GM12878 (cell line): ENCODE measurements around the gene ZNF680. TPM values are rescaled to one million over a fixed set of nuclear protein-coding genes. Genes with fewer than 3 reads are reported as not detected.

ENCODE experiments used
- ATAC-seq: fragments of 200-7000 bp; cut with Tn5 transposase; 3 replicates; pipeline ENCODE4 v1.9.1; 2020; ENCODE audit warnings: mild to moderate bottlenecking, moderate library complexity
- BruUV-seq: library from RNA; stranded (reverse); fragments of 400-500 nt; replicated peaks from 2 replicates; lab custom pipeline; 2021; lab: Mats Ljungman, UMichigan
- CTCF ChIA-PET: fragments of 300-600 bp; sonication (Branson Sonifier 250); formaldehyde crosslinking; extraction: SDS; loops from one replicate; lab custom pipeline; 2021; ENCODE audit warnings: inconsistent platforms; lab: Yijun Ruan, JAX
- POLR2A ChIA-PET: fragments of 350-600 bp; formaldehyde crosslinking; extraction: SDS; loops from one replicate; lab custom pipeline; 2021; ENCODE audit warnings: inconsistent platforms; lab: Charles Lee
- RAD21 ChIA-PET: fragments of 300-600 bp; sonication (Branson Sonifier 250); formaldehyde crosslinking; loops from one replicate; lab custom pipeline; 2023; ENCODE audit warnings: antibody characterized with exemption; ENCODE audit not compliant: unreplicated experiment; lab: Charles Lee
- SMC1A ChIA-PET: fragments of 300-600 bp; sonication (Branson Sonifier 250); formaldehyde crosslinking; loops from one replicate; lab custom pipeline; 2023; ENCODE audit not compliant: unreplicated experiment, uncharacterized antibody; lab: Charles Lee
- DNase-seq: peaks from one replicate; pipeline ENCODE4 v3.0.0-alpha.2; 2011; ENCODE audit warnings: low read depth, low spot score
- FAIRE-seq: peaks from 3 replicates; lab custom pipeline; 2011; peaks lifted over from hg19 to GRCh38; lab: Jason Lieb, UNC
- H2AFZ ChIP-seq: 2 replicates; pipeline ENCODE4 v1.6.0; 2011; ENCODE audit warnings: low read depth, low read length, control low read depth; ENCODE audit not compliant: control insufficient read depth
- H3K27ac ChIP-seq: 2 replicates; pipeline ENCODE4 v1.5.1; 2011; ENCODE audit warnings: control low read depth; ENCODE audit not compliant: control insufficient read depth, insufficient read depth
- H3K27me3 ChIP-seq, 2 experiments: replicated peaks in 1 of 2; 2 replicates each; pipeline versions ENCODE4 v1.6.0 to v1.6.1; 2011; ENCODE audit warnings: low read length in 1 of 2; ENCODE audit not compliant: control insufficient read depth in 2 of 2, insufficient read depth in 2 of 2
- H3K36me3 ChIP-seq, 2 experiments: 2 replicates each; pipeline ENCODE4 v1.5.1; 2011; ENCODE audit warnings: low read length in 1 of 2; ENCODE audit not compliant: control insufficient read depth in 2 of 2, insufficient read depth in 2 of 2
- H3K4me1 ChIP-seq: 2 replicates; pipeline ENCODE4 v1.6.1; 2011; ENCODE audit warnings: mild to moderate bottlenecking, low read length, moderate library complexity, mixed read lengths; ENCODE audit not compliant: control insufficient read depth, insufficient read depth
- H3K4me2 ChIP-seq: 2 replicates; pipeline ENCODE4 v1.6.0; 2011; ENCODE audit warnings: control low read depth; ENCODE audit not compliant: control insufficient read depth, insufficient read depth
- H3K4me3 ChIP-seq: fragments of 200-600 bp; sonication (generic); 2 replicates; pipeline ENCODE4 v1.5.1; 2016
- H3K79me2 ChIP-seq: 2 replicates; pipeline ENCODE4 v1.6.0; 2011; ENCODE audit warnings: low read length; ENCODE audit not compliant: control insufficient read depth, insufficient read depth
- H3K9ac ChIP-seq: 2 replicates; pipeline ENCODE4 v1.8.0; 2011; ENCODE audit warnings: low read length, control low read depth, mixed read lengths; ENCODE audit not compliant: control insufficient read depth, insufficient read depth
- H3K9me3 ChIP-seq: replicated peaks from 3 replicates; pipeline ENCODE4 v1.5.1; 2011; ENCODE audit warnings: mild to moderate bottlenecking, low read length; ENCODE audit not compliant: control insufficient read depth, insufficient read depth
- H4K20me1 ChIP-seq: 2 replicates; pipeline ENCODE4 v1.6.0; 2011; ENCODE audit not compliant: control insufficient read depth, insufficient read depth
- ASH2L ChIP-seq: fragments of 300-600, 200-600 bp; sonication (generic); IDR thresholded peaks from 2 replicates; pipeline ENCODE4 v1.6.1; 2017; ENCODE audit warnings: low read depth, mild to moderate bottlenecking, borderline replicate concordance
- ATF7 ChIP-seq: fragments of 450-650 bp; IDR thresholded peaks from 2 replicates; pipeline ENCODE4 v1.6.1; 2016; ENCODE audit warnings: low read depth, mild to moderate bottlenecking
- BCL11A ChIP-seq: IDR thresholded peaks from 2 replicates; pipeline ENCODE4 v1.6.1; 2011; ENCODE audit warnings: low read depth, low read length
- EZH2 ChIP-seq: IDR thresholded peaks from 2 replicates; pipeline ENCODE4 v1.6.1; 2012; ENCODE audit warnings: low read depth, mild to moderate bottlenecking, control low read depth, inconsistent platforms, low read length, borderline replicate concordance; ENCODE audit not compliant: control insufficient read depth
- FOS ChIP-seq: IDR thresholded peaks from 3 replicates; pipeline ENCODE4 v1.6.1; 2011; ENCODE audit warnings: borderline replicate concordance; ENCODE audit not compliant: insufficient read length; ENCODE audit errors: extremely low read depth
- GATAD2B ChIP-seq: fragments of 450-650 bp; conservative IDR thresholded peaks from 2 replicates; pipeline ENCODE4 v1.6.1; 2017; ENCODE audit warnings: low read depth, mild to moderate bottlenecking, moderate library complexity
- IKZF2 ChIP-seq, 2 experiments: fragments of 450-650 bp; IDR thresholded peaks; 2 replicates each; pipeline ENCODE4 v1.6.1; 2017; ENCODE audit warnings: mild to moderate bottlenecking in 2 of 2, moderate library complexity in 2 of 2
- NFIC ChIP-seq: IDR thresholded peaks from 2 replicates; pipeline ENCODE4 v1.6.1; 2012; ENCODE audit warnings: low read depth, mild to moderate bottlenecking, inconsistent platforms, low read length, moderate library complexity
- NFYB ChIP-seq: IDR thresholded peaks from 2 replicates; pipeline ENCODE4 v1.6.1; 2011; ENCODE audit warnings: low read depth, mild to moderate bottlenecking, low read length, improper control_type of control experiment, moderate library complexity; ENCODE audit not compliant: insufficient read depth
- SREBF1 ChIP-seq: IDR thresholded peaks from 2 replicates; pipeline ENCODE4 v1.6.1; 2012; ENCODE audit warnings: mild to moderate bottlenecking, low read length
- YY1 ChIP-seq: IDR thresholded peaks from 2 replicates; pipeline ENCODE4 v1.6.1; 2011; ENCODE audit warnings: low read depth, mild to moderate bottlenecking, low read length
- in situ Hi-C: fragments of 300-500 bp; cut with MboI; formaldehyde crosslinking; loops from 9 replicates; pipeline ENCODE4 v1.14.3; 2018; ENCODE audit warnings: mixed read lengths
- intact Hi-C: fragments of 100-400 bp; cut with micrococcal nuclease; formaldehyde crosslinking; loops from one replicate; pipeline ENCODE4 v1.14.2; 2022; ENCODE audit not compliant: unreplicated experiment
- polyA plus RNA-seq, 11 experiments: library from polyadenylated mRNA; depleted of rRNA in 4 of 11; unstranded in 6 of 11; stranded (reverse) in 5 of 11; fragments of >200 nt; fragmentation: Nextera tagmentation in 4 of 11; fragmentation: Illumina TruSeq in 1 of 11; extraction: Ambion mirVana in 4 of 11; extraction: Trizol in 1 of 11; gene quantifications; 1 replicate in 1 of 11; 2 replicates in 10 of 11; pipeline versions ENCODE4 v1.2.1 to v1.2.3, GENCODE V29; 2011 to 2016; ENCODE audit warnings: inconsistent platforms in 2 of 11, missing spikeins in 2 of 11, low read depth in 1 of 11
- total RNA-seq, 4 experiments: library from RNA; depleted of rRNA in 3 of 4; stranded (reverse); fragments of >200 nt in 3 of 4; fragmentation: Illumina TruSeq in 1 of 4; extraction: Trizol in 1 of 4; gene quantifications; 2 replicates each; pipeline versions ENCODE4 v1.2.1 to v1.2.3, GENCODE V29; 2013 to 2021
- TF ChIP-seq, protein P1 (sequence below): IDR thresholded peaks from 2 replicates; pipeline ENCODE4 v1.6.1; 2012; ENCODE audit warnings: mild to moderate bottlenecking, low read depth, low read length
- TF ChIP-seq, protein P2 (sequence below): fragments of 450-650 bp; formaldehyde crosslinking; IDR thresholded peaks from 2 replicates; pipeline ENCODE4 v1.5.0; 2022; ENCODE audit warnings: mild to moderate bottlenecking, missing genetic modification characterization
- TF ChIP-seq, protein P3 (sequence below): fragments of 450-650 bp; IDR thresholded peaks from 2 replicates; pipeline ENCODE4 v1.6.1; 2017; ENCODE audit warnings: mild to moderate bottlenecking

Gene ZNF680
- total and polyA plus RNA-seq, 10 of the 15 experiments (the other 5 are each of a cell fraction or from before 2014, with no cell fraction given) = 5.0 to 13.6 (median 7.8) TPM

DNA sequence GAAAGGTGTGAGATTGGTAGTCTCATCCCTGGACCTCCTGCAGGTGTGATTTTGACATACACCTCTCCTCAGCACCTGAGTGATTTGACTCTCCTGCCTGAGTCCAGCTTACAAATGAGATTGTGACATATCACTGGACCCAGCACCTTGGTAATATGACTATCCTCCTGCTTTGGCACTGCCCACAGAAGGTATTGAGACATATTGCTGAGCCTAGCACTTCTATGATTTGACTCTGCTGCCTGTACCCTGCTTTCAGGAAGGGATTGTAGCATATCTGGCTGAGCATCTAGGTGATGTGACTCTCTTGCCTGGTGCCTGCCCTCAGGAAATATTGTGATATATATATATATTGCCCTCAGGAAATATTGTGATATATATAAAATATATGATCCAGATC is 43.5 kb upstream of the ZNF680 start:
- in situ Hi-C loops (no loop called here), intact Hi-C loops (no loop called here)
- Histone ChIP-seq H3K27me3 (no peaks in the 10 kb centered on the region), H3K4me3 (no peak overlapping the region), H3K36me3 (no peaks in the 10 kb centered on the region), H3K4me1 (no peaks in the 10 kb centered on the region), H2AFZ (no peak overlapping the region), H3K27ac (no peak overlapping the region), H3K9me3 (no peaks in the 10 kb centered on the region), H4K20me1 (no peaks in the 10 kb centered on the region), H3K4me2 (no peak overlapping the region), H3K79me2 (no peaks in the 10 kb centered on the region), H3K9ac (no peak overlapping the region)
- ChIA-PET SMC1A (no interaction called here), CTCF (no interaction called here), RAD21 (no interaction called here), POLR2A (interaction anchor here (0.5 kb wide), 1 partner anchor 259 kb away, joined by 3 read pairs; no protein-coding TSS in a partner anchor)
- FAIRE-seq (no peak), DNase-seq (no peak), ATAC-seq (no peak)
- no TSS peak for BruUV-seq
- no peak for TF ChIP-seq NFIC
- no peak for TF ChIP-seq SREBF1
- no peak for TF ChIP-seq ATF7
- no peak for TF ChIP-seq GATAD2B
- TF ChIP-seq IKZF2 (IDR thresholded peaks at IDR 0.05) = no peak
- no peak for TF ChIP-seq NFYB
- TF ChIP-seq, protein P1, sequence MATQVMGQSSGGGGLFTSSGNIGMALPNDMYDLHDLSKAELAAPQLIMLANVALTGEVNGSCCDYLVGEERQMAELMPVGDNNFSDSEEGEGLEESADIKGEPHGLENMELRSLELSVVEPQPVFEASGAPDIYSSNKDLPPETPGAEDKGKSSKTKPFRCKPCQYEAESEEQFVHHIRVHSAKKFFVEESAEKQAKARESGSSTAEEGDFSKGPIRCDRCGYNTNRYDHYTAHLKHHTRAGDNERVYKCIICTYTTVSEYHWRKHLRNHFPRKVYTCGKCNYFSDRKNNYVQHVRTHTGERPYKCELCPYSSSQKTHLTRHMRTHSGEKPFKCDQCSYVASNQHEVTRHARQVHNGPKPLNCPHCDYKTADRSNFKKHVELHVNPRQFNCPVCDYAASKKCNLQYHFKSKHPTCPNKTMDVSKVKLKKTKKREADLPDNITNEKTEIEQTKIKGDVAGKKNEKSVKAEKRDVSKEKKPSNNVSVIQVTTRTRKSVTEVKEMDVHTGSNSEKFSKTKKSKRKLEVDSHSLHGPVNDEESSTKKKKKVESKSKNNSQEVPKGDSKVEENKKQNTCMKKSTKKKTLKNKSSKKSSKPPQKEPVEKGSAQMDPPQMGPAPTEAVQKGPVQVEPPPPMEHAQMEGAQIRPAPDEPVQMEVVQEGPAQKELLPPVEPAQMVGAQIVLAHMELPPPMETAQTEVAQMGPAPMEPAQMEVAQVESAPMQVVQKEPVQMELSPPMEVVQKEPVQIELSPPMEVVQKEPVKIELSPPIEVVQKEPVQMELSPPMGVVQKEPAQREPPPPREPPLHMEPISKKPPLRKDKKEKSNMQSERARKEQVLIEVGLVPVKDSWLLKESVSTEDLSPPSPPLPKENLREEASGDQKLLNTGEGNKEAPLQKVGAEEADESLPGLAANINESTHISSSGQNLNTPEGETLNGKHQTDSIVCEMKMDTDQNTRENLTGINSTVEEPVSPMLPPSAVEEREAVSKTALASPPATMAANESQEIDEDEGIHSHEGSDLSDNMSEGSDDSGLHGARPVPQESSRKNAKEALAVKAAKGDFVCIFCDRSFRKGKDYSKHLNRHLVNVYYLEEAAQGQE = no peak
- TF ChIP-seq FOS = no peak
- TF ChIP-seq ASH2L = no peak
- TF ChIP-seq, protein P2, sequence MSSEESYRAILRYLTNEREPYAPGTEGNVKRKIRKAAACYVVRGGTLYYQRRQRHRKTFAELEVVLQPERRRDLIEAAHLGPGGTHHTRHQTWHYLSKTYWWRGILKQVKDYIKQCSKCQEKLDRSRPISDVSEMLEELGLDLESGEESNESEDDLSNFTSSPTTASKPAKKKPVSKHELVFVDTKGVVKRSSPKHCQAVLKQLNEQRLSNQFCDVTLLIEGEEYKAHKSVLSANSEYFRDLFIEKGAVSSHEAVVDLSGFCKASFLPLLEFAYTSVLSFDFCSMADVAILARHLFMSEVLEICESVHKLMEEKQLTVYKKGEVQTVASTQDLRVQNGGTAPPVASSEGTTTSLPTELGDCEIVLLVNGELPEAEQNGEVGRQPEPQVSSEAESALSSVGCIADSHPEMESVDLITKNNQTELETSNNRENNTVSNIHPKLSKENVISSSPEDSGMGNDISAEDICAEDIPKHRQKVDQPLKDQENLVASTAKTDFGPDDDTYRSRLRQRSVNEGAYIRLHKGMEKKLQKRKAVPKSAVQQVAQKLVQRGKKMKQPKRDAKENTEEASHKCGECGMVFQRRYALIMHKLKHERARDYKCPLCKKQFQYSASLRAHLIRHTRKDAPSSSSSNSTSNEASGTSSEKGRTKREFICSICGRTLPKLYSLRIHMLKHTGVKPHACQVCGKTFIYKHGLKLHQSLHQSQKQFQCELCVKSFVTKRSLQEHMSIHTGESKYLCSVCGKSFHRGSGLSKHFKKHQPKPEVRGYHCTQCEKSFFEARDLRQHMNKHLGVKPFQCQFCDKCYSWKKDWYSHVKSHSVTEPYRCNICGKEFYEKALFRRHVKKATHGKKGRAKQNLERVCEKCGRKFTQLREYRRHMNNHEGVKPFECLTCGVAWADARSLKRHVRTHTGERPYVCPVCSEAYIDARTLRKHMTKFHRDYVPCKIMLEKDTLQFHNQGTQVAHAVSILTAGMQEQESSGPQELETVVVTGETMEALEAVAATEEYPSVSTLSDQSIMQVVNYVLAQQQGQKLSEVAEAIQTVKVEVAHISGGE (CRISPR knock-in tag) = no peak
- TF ChIP-seq, protein P3, sequence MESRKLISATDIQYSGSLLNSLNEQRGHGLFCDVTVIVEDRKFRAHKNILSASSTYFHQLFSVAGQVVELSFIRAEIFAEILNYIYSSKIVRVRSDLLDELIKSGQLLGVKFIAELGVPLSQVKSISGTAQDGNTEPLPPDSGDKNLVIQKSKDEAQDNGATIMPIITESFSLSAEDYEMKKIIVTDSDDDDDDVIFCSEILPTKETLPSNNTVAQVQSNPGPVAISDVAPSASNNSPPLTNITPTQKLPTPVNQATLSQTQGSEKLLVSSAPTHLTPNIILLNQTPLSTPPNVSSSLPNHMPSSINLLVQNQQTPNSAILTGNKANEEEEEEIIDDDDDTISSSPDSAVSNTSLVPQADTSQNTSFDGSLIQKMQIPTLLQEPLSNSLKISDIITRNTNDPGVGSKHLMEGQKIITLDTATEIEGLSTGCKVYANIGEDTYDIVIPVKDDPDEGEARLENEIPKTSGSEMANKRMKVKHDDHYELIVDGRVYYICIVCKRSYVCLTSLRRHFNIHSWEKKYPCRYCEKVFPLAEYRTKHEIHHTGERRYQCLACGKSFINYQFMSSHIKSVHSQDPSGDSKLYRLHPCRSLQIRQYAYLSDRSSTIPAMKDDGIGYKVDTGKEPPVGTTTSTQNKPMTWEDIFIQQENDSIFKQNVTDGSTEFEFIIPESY = no peak
- TF ChIP-seq EZH2 = no peak
- no peak for TF ChIP-seq BCL11A
- no peak for TF ChIP-seq YY1
